ENCODE results near the gene C1orf167. TPM values are rescaled to one million over a fixed set of nuclear protein-coding genes. Genes with fewer than 3 reads are reported as not detected.

C1orf167 gene
- polyA plus RNA-seq, 4 donors: 0.10 to 0.15 TPM; not detected in 2

DNA sequence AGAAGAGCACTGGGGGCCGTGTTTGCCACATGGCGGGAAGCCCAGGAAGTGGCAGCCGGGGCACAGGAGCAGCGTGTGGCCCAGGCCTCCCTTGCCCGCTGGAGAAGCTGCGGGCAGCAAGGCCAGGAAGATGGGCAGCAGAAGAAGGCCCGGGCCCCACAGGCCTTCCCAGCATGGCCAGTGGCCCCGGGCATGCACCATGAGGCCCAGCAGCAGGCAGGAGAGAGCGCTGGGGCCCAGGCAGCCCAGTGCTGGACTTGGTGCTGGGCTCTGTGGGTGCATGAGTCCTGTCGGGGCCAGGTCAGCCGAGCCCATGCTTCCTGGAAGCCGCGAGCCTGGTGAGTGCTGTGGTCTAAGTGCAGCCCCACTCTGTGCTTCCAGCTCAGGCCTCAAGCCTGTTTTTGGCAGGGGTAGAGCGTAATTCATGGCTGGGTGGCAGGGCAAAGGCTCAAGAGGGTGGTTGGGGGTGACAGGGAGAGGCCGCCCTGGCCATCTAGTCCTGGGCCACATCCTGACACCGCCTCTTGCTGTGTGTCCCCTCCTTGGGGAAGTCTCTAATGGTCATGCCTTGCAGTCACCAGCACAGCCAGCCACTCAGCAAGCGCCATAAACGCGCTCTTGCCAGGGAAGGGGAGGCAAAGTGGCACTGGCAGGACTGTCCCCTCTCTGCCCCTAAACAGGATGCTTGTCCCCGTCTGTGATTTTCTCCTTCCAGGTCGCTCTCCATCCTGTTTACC, 22.4 kb downstream of the C1orf167 start:
- DNase-seq (ENCODE audit: low read depth in 4 of 4, low spot score in 3 of 4): no peak

DNA sequence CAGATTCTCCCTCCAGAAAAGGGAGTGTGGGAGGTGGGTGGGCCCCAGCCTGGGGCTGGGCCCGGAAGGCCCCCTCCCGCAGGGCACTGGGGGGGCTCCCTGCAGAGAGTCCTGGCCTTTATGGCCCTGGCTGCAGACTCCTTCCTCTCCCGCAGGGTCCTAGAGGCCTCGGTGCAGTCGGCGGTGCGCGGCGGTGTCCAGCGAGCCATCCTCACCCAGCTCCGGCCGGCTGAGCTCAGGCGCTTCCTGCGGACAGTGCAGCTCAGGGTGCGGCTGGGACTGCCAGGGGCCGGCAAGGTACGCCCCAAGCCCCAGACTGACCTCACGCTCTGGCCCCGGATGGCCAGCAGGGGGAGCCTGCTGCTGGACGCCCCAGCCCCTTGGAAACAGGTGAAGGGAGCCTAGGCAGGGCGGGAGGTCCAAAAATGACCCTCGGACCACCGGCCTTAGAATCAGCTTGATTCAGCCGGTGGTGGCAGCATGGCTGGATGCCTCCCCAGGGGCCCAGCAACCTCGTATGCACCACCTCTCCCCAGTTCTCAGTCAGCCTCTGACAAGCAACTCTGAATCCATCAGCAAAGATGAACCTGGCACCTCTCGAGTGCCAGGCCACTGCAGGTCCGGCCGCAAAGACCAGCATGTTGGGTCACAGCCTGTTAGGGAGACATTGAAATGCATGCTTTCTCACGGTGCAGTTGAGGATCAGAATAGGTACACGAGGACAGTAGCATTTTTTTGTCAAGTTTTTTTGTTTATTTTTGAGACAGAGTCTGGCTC, 23.2 kb downstream of the C1orf167 start:
- no peak for DNase-seq (ENCODE audit: low read depth in 4 of 4, low spot score in 3 of 4)

DNA sequence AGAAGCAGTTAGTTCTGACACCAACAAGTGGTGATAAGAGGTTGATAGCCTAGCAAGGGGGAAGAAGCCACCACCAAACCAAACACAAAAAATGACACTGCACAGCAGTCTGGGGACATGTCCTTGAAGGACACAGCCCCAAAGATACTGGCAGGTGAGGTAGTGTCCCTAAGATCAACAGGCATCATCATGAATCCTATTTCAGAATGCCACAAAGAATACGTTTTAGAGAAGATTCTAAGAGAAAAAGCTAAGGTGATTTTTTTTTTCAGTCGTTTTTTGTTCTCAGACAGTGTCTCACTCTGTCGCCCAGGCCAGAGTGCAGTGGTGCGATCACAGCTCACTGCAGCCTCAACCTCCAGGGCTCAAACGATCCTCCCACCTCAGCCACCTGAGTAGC, 24.2 kb downstream of the C1orf167 start:
- no peak for DNase-seq (ENCODE audit: low read depth in 4 of 4, low spot score in 3 of 4)

GRCh38 chr1:11787251-11787803, 25.3 kb downstream of the C1orf167 start:
- DNase-seq (ENCODE audit: low read depth in 4 of 4, low spot score in 3 of 4): no peak

GRCh38 chr1:11787804-11788436, 25.9 kb downstream of the C1orf167 start:
- no peak for DNase-seq (ENCODE audit: low read depth in 4 of 4, low spot score in 3 of 4)

- no peak for DNase-seq (ENCODE audit: low read depth in 4 of 4, low spot score in 3 of 4)
These were observed 26.6 kb downstream of the C1orf167 start for GRCh38 chr1:11788549-11789053.

- no peak for DNase-seq (ENCODE audit: low read depth in 4 of 4, low spot score in 3 of 4)
These were observed 27.4 kb downstream of the C1orf167 start for GRCh38 chr1:11789126-11790067.

DNA sequence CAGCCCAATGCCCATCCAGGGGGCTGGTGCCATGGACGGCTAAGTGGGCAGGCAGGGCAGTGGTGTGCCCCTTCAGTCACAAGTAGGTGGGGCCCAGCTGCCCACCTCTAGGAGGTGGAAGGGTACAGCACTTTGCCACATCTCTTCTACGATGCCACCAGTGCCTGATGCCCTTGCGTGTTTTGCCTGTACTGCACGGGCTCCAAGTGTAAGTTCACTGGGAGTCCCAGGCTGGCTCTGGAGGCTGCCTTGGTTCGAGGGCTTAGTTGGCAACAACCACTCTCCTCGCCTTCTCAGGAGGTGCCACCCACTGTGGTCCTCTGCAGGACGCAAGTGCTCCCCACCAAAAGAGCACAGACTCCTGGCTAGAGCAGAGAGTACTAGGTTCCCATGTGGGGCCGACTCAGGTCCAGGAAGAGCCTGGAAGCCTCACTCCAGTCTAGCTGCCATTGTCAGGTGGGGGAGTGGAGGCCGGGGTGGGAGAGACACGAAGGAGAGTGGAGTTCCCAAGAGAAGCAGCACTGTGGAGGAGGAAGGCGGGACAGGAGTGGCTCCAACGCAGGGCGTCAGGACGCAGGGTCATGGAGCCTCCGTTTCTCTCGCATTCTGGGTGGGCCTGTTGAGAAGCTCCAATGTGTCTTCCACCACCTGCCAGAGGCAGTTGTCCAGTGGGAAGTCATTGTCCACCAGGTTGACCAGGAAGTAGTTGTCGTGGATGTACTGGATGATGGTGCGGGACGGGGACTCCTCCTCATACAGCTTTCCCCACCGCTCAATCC, 28.3 kb downstream of the C1orf167 start:
- no peak for DNase-seq (ENCODE audit: low read depth in 4 of 4, low spot score in 3 of 4)

- DNase-seq (ENCODE audit: low read depth in 4 of 4, low spot score in 3 of 4): no peak
These were observed 29.1 kb downstream of the C1orf167 start for GRCh38 chr1:11790880-11791715.

GRCh38 chr1:11792106-11792505, 30.1 kb downstream of the C1orf167 start:
- no peak for DNase-seq (ENCODE audit: low read depth in 4 of 4, low spot score in 3 of 4)

DNA sequence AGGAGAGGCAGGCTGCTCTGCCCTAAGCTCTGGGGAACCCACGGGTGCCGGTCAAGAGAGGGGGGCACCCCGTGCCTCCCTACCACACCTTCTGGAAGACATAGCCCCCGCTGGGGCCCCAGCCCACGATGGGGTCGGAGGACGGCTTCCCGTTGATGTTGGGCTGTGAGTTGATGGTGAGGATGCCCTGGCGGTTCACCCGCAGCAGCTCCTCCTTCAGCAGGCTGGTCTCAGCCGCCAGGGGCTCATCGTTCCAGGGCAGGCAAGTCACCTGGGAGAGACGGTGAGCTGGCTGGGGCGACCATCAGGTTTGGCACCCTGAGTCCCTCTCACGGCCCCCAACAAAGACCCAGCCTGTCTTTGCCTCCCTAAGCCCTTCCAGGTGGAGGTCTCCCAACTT, 31.8 kb downstream of the C1orf167 start:
- no peak for DNase-seq (ENCODE audit: low read depth in 4 of 4, low spot score in 3 of 4)

GRCh38 chr1:11794446-11795237, 32.6 kb downstream of the C1orf167 start:
- no peak for DNase-seq (ENCODE audit: low read depth in 4 of 4, low spot score in 3 of 4)

- DNase-seq (ENCODE audit: low read depth in 4 of 4, low spot score in 3 of 4): no peak
These were observed 33.4 kb downstream of the C1orf167 start for GRCh38 chr1:11795238-11795890.

DNA sequence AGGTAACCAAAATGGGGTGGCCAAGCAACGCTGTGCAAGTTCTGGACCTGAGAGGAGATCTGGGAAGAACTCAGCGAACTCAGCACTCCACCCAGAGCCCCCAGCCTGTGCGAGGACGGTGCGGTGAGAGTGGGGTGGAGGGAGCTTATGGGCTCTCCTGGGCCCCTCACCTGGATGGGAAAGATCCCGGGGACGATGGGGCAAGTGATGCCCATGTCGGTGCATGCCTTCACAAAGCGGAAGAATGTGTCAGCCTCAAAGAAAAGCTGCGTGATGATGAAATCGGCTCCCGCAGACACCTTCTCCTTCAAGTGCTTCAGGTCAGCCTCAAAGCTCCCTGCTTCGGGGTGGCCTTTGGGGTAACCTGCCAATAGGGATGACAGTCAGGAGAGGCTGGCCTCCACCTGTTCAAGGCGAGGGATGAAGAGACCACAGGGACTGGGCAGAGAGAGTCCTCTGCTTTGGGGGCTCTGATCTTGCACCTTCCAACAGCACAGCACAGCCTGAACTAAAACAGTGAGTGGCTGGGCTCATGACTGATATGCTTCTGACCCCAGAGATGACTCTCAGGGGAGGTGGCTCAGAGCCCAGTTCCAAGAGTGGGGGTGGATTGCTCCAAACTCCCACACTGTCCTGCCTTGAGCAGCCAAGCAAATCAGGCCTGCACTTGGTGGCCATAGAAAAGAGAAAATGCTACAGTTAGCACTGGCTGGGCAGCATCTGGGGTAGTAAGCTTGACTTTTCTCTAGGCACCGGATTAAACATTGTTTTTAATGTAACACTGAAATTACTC, 34.2 kb downstream of the C1orf167 start:
- DNase-seq (ENCODE audit: low read depth in 4 of 4, low spot score in 3 of 4): no peak

DNA sequence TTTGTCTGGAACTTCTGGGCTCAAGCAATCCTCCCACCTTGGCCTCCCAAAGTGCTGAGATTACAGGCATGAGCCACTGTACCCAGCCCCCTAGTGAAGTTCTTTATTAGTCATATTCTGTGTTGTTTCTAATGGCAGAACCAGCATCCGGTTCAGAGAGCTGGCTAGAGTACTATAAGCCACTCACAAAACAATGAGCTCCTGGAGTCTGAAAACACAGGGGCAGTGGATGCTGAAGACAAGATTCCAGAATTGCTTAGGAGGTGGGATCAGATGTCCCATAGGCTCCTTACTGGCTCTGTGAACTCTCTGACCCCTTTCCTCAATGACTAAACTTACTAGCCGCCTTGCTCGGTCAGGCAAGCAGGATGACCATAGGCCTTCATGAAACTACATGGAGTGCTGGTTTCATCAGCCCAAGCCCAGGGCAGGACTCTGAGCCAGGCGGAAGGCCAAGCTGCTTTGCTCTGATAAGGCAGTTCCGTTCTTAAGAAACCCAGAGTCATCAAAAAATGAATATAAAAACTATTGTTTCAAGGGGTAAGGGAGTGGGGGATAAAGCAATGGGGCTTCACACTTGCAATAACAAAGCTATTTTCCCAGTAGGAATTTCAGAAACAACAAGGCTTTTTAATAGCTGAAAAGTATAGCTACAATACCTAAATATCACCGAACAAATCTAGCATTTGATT, 35.7 kb downstream of the C1orf167 start:
- DNase-seq (ENCODE audit: low read depth in 4 of 4, low spot score in 3 of 4): no peak

DNA sequence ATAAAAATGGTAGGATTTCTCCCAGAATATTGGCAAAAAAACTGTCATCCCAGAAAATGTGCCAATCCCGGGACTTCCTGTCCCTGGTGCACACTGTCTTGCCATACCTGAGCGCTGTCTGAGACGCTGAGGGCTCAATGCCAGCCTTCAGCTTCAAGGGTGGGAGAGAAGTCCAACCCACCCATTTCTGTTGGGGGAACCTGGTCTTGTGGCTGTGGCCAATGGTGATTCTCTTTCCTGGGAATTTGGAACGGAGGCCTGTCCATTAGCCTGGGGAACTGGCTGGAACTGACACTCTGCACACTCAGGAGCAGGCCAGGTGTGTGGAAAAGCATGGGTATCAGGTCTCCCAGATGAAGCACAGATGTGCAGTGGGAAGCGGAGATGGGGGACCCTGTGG, 37.1 kb downstream of the C1orf167 start:
- no peak for DNase-seq (ENCODE audit: low read depth in 4 of 4, low spot score in 3 of 4)

All from left renal pelvis (tissue), 4 donors.